ENCODE measurements around the gene ASXL1. TPM values are rescaled to one million over a fixed set of nuclear protein-coding genes. Genes with fewer than 3 reads are reported as not detected.

Gene ASXL1
- total and polyA plus RNA-seq, 10 of the 15 experiments (the other 5 are each of a cell fraction or from before 2014, with no cell fraction given): 11.0 to 87.6 (median 56.8) TPM

GRCh38 chr20:32429745-32430360, 71.7 kb downstream of the ASXL1 start (continued):
- TF ChIP-seq ZBTB11 (CRISPR knock-in tag; IDR thresholded peaks at IDR 0.05) (no peak), ZNF592 (IDR thresholded peaks at IDR 0.05) (no peak)

- ATAC-seq: no peak
- intact Hi-C loops (cut with micrococcal nuclease; ENCODE audit: unreplicated experiment): no loop called here
- ChIA-PET POLR2A (no interaction called here), SMC1A (ENCODE audit: uncharacterized antibody, unreplicated experiment) (interaction anchor here (0.5 kb wide), 1 partner anchor 44 kb away, joined by 3 read pairs; no protein-coding TSS in a partner anchor), RAD21 (ENCODE audit: unreplicated experiment) (no interaction called here), CTCF (interaction anchor here (0.8 kb wide), 1 partner anchor 11 kb away, joined by 3 read pairs; no protein-coding TSS in a partner anchor)
- BruUV-seq (replicated peaks): no TSS peak
- TF ChIP-seq CHD4 (IDR thresholded peaks at IDR 0.05) (no peak), PAX5 (IDR thresholded peaks at IDR 0.05; ENCODE audit: borderline replicate concordance, low read depth, low read length) (no peak), USF2 (IDR thresholded peaks at IDR 0.05; ENCODE audit: borderline replicate concordance, low read depth, low read length) (no peak), ETV6 (conservative IDR thresholded peaks at IDR 0.05 in 1 of 2, IDR thresholded peaks at IDR 0.05 in 1 of 2; ENCODE audit: borderline replicate concordance in 1 of 2, low read depth in 1 of 2) (no peak), POU2F2 (IDR thresholded peaks at IDR 0.05; ENCODE audit: borderline replicate concordance, low read depth, low read length) (no peak), JUND (IDR thresholded peaks at IDR 0.05; ENCODE audit: low read depth, low read length) (no peak), SRF (IDR thresholded peaks at IDR 0.05; ENCODE audit: low read depth in 2 of 2, low read length in 2 of 2) (no peak), NR2C1 (IDR thresholded peaks at IDR 0.05) (no peak)
- Histone ChIP-seq H3K27me3 (replicated peaks in 1 of 2; ENCODE audit: control insufficient read depth in 2 of 2, insufficient read depth in 2 of 2, low read length in 1 of 2) (no peaks in the 10 kb centered on the region), H3K36me3 (ENCODE audit: control insufficient read depth in 2 of 2, insufficient read depth in 2 of 2, low read length in 1 of 2) (peaks cover 45 to 56% of the 10 kb centered on the region in 2 experiments), H3K4me2 (ENCODE audit: control insufficient read depth, insufficient read depth) (no peak overlapping the region), H3K9me3 (replicated peaks; ENCODE audit: control insufficient read depth, insufficient read depth, low read length) (no peaks in the 10 kb centered on the region), H3K79me2 (ENCODE audit: control insufficient read depth, insufficient read depth, low read length) (no peaks in the 10 kb centered on the region), H3K9ac (ENCODE audit: control insufficient read depth, insufficient read depth, low read length) (no peak overlapping the region), H3K4me3 (no peak overlapping the region), H2AFZ (ENCODE audit: control insufficient read depth, low read depth, low read length) (no peak overlapping the region), H4K20me1 (ENCODE audit: control insufficient read depth, insufficient read depth) (no peaks in the 10 kb centered on the region), H3K27ac (ENCODE audit: control insufficient read depth, insufficient read depth) (no peak overlapping the region), H3K4me1 (ENCODE audit: control insufficient read depth, insufficient read depth, low read length) (no peaks in the 10 kb centered on the region)
- in situ Hi-C loops (cut with MboI): no loop called here
- 100% methylated on average over 12 of the region's 12 CpGs for WGBS (ENCODE audit: insufficient coverage, insufficient replicate concordance, low lambda C conversion rate, missing lambda C conversion rate)
- no peak for DNase-seq (ENCODE audit: low read depth, low spot score)
- no peak for FAIRE-seq
These were observed 73.3 kb downstream of the ASXL1 start for GRCh38 chr20:32431457-32431856.
